IMR-90 (cell line): ENCODE measurements around the gene RHOG. TPM values are rescaled to one million over a fixed set of nuclear protein-coding genes. Genes with fewer than 3 reads are reported as not detected.

Experiments used
- ATAC-seq: fragments of 200-7000 bp; cut with Tn5 transposase; 2 replicates; pipeline ENCODE4 v1.9.1; 2020; ENCODE audit warnings: low read depth, mild to moderate bottlenecking, moderate library complexity
- BruUV-seq: library from RNA; stranded (reverse); fragments of 400-500 nt; replicated peaks from 2 replicates; lab custom pipeline; 2021; lab: Mats Ljungman, UMichigan
- CTCF ChIA-PET: fragments of 300-600 bp; formaldehyde crosslinking; extraction: SDS; loops from one replicate; lab custom pipeline; 2021; ENCODE audit warnings: antibody characterized with exemption; lab: Yijun Ruan, JAX
- POLR2A ChIA-PET: fragments of 300-600 bp; sonication (Branson Sonifier 250); formaldehyde crosslinking; loops from one replicate; lab custom pipeline; 2022; ENCODE audit warnings: antibody characterized with exemption; ENCODE audit not compliant: unreplicated experiment; lab: Charles Lee
- DNase-seq: peaks from one replicate; pipeline ENCODE4 v3.0.0; 2013
- H2AFZ ChIP-seq: replicated peaks from 2 replicates; pipeline ENCODE3; 2013; ENCODE audit warnings: low read length, mild to moderate bottlenecking; ENCODE audit not compliant: poor library complexity
- H2AK5ac ChIP-seq: 2 replicates; pipeline ENCODE4 v1.6.1; 2013; ENCODE audit warnings: low read depth, low read length, inconsistent platforms
- H2AK9ac ChIP-seq: replicated peaks from 2 replicates; pipeline ENCODE3; 2013; ENCODE audit warnings: mild to moderate bottlenecking, low read depth, low read length, moderate library complexity; ENCODE audit not compliant: poor library complexity
- H2BK120ac ChIP-seq: 2 replicates; pipeline ENCODE4 v1.6.1; 2013; ENCODE audit warnings: low read depth, low read length, inconsistent platforms
- H2BK15ac ChIP-seq: 3 replicates; pipeline ENCODE4 v1.6.1; 2013; ENCODE audit warnings: low read depth, low read length, inconsistent platforms
- H2BK20ac ChIP-seq: 2 replicates; pipeline ENCODE4 v1.6.1; 2013; ENCODE audit warnings: low read depth, mild to moderate bottlenecking, inconsistent platforms, low read length, moderate library complexity
- H2BK5ac ChIP-seq: 2 replicates; pipeline ENCODE4 v1.6.1; 2013; ENCODE audit warnings: mild to moderate bottlenecking, low read depth, low read length, inconsistent platforms; ENCODE audit not compliant: poor library complexity, severe bottlenecking
- H3K14ac ChIP-seq: replicated peaks from 2 replicates; pipeline ENCODE4 v1.6.1; 2013; ENCODE audit warnings: low read depth, low read length, inconsistent platforms
- H3K18ac ChIP-seq: 2 replicates; pipeline ENCODE4 v1.6.1; 2013; ENCODE audit warnings: low read depth, low read length, control low read depth
- H3K23ac ChIP-seq: 2 replicates; pipeline ENCODE4 v1.6.1; 2013; ENCODE audit warnings: low read depth, low read length, inconsistent platforms
- H3K27ac ChIP-seq: 2 replicates; pipeline ENCODE4 v1.5.1; 2013; ENCODE audit warnings: mild to moderate bottlenecking, control low read depth, low read length; ENCODE audit not compliant: insufficient read depth
- H3K27me3 ChIP-seq: 2 replicates; pipeline ENCODE4 v1.6.1; 2013; ENCODE audit warnings: low read length; ENCODE audit not compliant: control insufficient read depth, insufficient read depth
- H3K36me3 ChIP-seq: 2 replicates; pipeline ENCODE4 v1.6.1; 2013; ENCODE audit warnings: low read length, mixed read lengths; ENCODE audit not compliant: control insufficient read depth, insufficient read depth
- H3K4ac ChIP-seq: 2 replicates; pipeline ENCODE4 v1.6.1; 2013; ENCODE audit warnings: low read depth, low read length, inconsistent platforms
- H3K4me1 ChIP-seq: 2 replicates; pipeline ENCODE4 v1.6.1; 2013; ENCODE audit warnings: low read length, mixed read lengths; ENCODE audit not compliant: control insufficient read depth, insufficient read depth
- H3K4me2 ChIP-seq: 2 replicates; pipeline ENCODE4 v1.6.1; 2013; ENCODE audit warnings: low read depth, mild to moderate bottlenecking, control low read depth, low read length, moderate library complexity
- H3K4me3 ChIP-seq: 2 replicates; pipeline ENCODE4 v1.5.1; 2013; ENCODE audit warnings: low read depth, mild to moderate bottlenecking, control low read depth, low read length, moderate library complexity; ENCODE audit not compliant: insufficient read depth
- H3K56ac ChIP-seq: 2 replicates; pipeline ENCODE4 v1.6.1; 2013; ENCODE audit warnings: low read length, inconsistent platforms; ENCODE audit not compliant: insufficient read depth; ENCODE audit errors: extremely low read depth
- H3K79me1 ChIP-seq, 2 experiments: 2 replicates each; pipeline ENCODE4 v1.6.1; 2013; ENCODE audit warnings: low read length in 2 of 2, inconsistent platforms in 1 of 2, low read depth in 1 of 2
- H3K9ac ChIP-seq: 2 replicates; pipeline ENCODE4 v1.6.1; 2013; ENCODE audit warnings: low read depth, low read length, control low read depth
- H3K9me1 ChIP-seq: 2 replicates; pipeline ENCODE4 v1.6.1; 2013; ENCODE audit warnings: low read length, inconsistent platforms; ENCODE audit not compliant: insufficient read depth
- H3K9me3 ChIP-seq: 2 replicates; pipeline ENCODE4 v1.6.1; 2013; ENCODE audit warnings: low read length; ENCODE audit not compliant: control insufficient read depth, insufficient read depth
- H4K20me1 ChIP-seq: 2 replicates; pipeline ENCODE4 v1.6.1; 2013; ENCODE audit warnings: low read length, inconsistent platforms; ENCODE audit not compliant: insufficient read depth
- H4K5ac ChIP-seq: 2 replicates; pipeline ENCODE4 v1.6.1; 2013; ENCODE audit warnings: mild to moderate bottlenecking, low read depth, low read length, control low read depth
- H4K8ac ChIP-seq, 2 experiments: 2 replicates each; pipeline ENCODE4 v1.6.1; 2013; ENCODE audit warnings: low read depth in 2 of 2, low read length in 2 of 2, control low read depth in 1 of 2, inconsistent platforms in 1 of 2
- H4K91ac ChIP-seq: 2 replicates; pipeline ENCODE4 v1.6.1; 2013; ENCODE audit warnings: low read depth, low read length, inconsistent platforms; ENCODE audit not compliant: insufficient read depth
- CHD1 ChIP-seq: IDR thresholded peaks from 2 replicates; pipeline ENCODE4 v1.6.1; 2012; ENCODE audit warnings: low read depth, low read length, improper control_type of control experiment
- FOS ChIP-seq: fragments of 150-350 bp; IDR thresholded peaks from 2 replicates; pipeline ENCODE4 v1.6.1; 2016; ENCODE audit warnings: low read depth, low read length
- MAFK ChIP-seq: IDR thresholded peaks from 2 replicates; pipeline ENCODE4 v1.6.1; 2012; ENCODE audit warnings: low read depth, low read length, improper control_type of control experiment
- MAZ ChIP-seq: IDR thresholded peaks from 2 replicates; pipeline ENCODE4 v1.6.1; 2012; ENCODE audit warnings: low read depth, mild to moderate bottlenecking, low read length, improper control_type of control experiment, moderate library complexity, borderline replicate concordance
- NFE2L2 ChIP-seq: fragments of 150-350 bp; IDR thresholded peaks from 2 replicates; pipeline ENCODE4 v1.6.1; 2016; ENCODE audit warnings: low read depth, mild to moderate bottlenecking, low read length
- POLR2A ChIP-seq: IDR thresholded peaks from 2 replicates; pipeline ENCODE4 v1.6.1; 2012; ENCODE audit warnings: mild to moderate bottlenecking, low read depth, low read length
- RCOR1 ChIP-seq: IDR thresholded peaks from 2 replicates; pipeline ENCODE4 v1.6.1; 2012; ENCODE audit warnings: mild to moderate bottlenecking, low read length, improper control_type of control experiment; ENCODE audit not compliant: insufficient replicate concordance
- RFX5 ChIP-seq: IDR thresholded peaks from 2 replicates; pipeline ENCODE4 v1.8.0; 2012; ENCODE audit warnings: low read depth, mild to moderate bottlenecking, low read length, moderate library complexity
- WGBS, 2 experiments: methylation state at CpG; one replicate each; pipeline versions ENCODE4 v1.1.5 to v1.1.7; 2013; ENCODE audit warnings: missing lambda C conversion rate in 2 of 2; ENCODE audit not compliant: insufficient read length in 1 of 2; ENCODE audit errors: extremely low coverage in 2 of 2; 5-methylcytosine and 5-hydroxymethylcytosine counted together
- dilution Hi-C: fragments of 300-500 bp; cut with HindIII; formaldehyde crosslinking; loops from one replicate; pipeline ENCODE4 v1.14.3; 2018; ENCODE audit warnings: low sequenced_read_pairs; ENCODE audit not compliant: unreplicated experiment
- in situ Hi-C: fragments of 300-500 bp; cut with MboI; formaldehyde crosslinking; loops from 3 replicates; pipeline ENCODE4 v1.14.3; 2019; ENCODE audit warnings: low sequenced_read_pairs, inconsistent platforms, mixed read lengths
- intact Hi-C: fragments of 100-400 bp; cut with micrococcal nuclease; formaldehyde crosslinking; loops from 2 replicates; pipeline ENCODE4 v1.10.0; 2022
- polyA plus RNA-seq, 3 experiments: library from polyadenylated mRNA; depleted of rRNA; stranded (reverse); fragments of >200 nt; gene quantifications; 2 replicates each; pipeline ENCODE4 v1.2.3, GENCODE V29; 2012; ENCODE audit warnings: low replicate concordance in 1 of 3
- total RNA-seq: library from RNA; depleted of rRNA; stranded (reverse); fragments of >200 nt; gene quantifications from 2 replicates; pipeline ENCODE4 v1.2.3, GENCODE V29; 2012
- TF ChIP-seq, protein P1 (sequence below): conservative IDR thresholded peaks from 2 replicates; pipeline ENCODE4 v1.5.1; 2012; ENCODE audit warnings: mild to moderate bottlenecking, low read depth, low read length, improper control_type of control experiment
- TF ChIP-seq, protein P2 (sequence below): fragments of 150-350 bp; IDR thresholded peaks from 2 replicates; pipeline ENCODE4 v1.6.1; 2016; ENCODE audit warnings: low read depth, mild to moderate bottlenecking, low read length, moderate library complexity, borderline replicate concordance

RHOG gene
- total and polyA plus RNA-seq, 2 of the 4 experiments (the other 2 are of a cell fraction) = 16.3 to 114 TPM

DNA sequence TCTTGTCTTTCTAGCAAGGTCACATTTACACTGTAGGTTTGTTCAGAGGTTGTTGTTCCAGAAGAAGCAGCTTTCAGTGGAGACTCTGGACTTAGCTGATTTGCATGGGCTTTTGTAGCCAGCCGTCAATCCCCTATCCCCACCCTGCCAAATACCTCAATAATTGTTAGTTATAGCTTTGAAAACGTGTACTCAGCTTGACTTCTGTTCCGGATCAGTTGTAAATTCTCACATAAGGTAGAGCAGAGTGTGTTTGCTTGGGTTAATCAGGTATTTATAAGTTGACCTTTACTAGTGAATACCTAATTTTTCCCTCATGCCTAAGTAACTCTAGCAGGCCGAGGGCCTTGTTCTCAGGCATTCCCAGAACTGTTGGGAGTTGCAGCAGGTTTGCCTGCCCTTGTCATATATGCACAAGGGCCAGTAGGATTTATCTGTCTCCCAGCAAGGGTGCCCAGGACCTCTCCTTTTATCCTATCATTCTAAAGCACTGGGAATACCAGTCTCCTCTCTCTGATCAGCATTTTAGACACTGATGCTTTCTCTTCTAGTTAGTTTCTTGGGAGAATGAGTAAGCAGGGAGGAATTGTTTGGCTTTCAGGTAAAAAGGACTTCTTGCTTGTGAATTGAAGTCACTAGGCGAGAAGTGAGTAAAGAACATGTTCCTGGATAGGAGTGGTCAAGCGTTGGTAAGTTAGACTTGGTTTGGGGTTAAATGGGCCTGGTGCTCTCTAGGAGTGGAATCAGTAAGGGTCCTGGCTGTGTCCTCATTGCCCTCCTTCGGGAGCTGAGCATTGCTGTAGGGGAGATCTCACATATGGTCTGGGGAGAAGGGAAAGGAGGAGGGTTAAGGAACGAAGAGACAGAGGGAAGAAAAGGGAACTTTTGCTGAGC is 36.9 kb upstream of the RHOG start:
- CTCF ChIA-PET = interaction anchor here (0.6 kb wide), 1 partner anchor 151 kb away, joined by 3 read pairs; no protein-coding TSS in a partner anchor
- in situ Hi-C loops = no loop called here

More for the DNA sequence above, 36.9 kb upstream of the RHOG start:
- no peaks in the 10 kb centered on the region for H3K9me3 ChIP-seq
- peaks cover 10% of the 10 kb centered on the region; the same call in 1 of the 2 replicates for H4K20me1 ChIP-seq
- no peak overlapping the region for H3K18ac ChIP-seq
- no peak overlapping the region for H3K56ac ChIP-seq
- TF ChIP-seq POLR2A = no peak
- TF ChIP-seq, protein P1, sequence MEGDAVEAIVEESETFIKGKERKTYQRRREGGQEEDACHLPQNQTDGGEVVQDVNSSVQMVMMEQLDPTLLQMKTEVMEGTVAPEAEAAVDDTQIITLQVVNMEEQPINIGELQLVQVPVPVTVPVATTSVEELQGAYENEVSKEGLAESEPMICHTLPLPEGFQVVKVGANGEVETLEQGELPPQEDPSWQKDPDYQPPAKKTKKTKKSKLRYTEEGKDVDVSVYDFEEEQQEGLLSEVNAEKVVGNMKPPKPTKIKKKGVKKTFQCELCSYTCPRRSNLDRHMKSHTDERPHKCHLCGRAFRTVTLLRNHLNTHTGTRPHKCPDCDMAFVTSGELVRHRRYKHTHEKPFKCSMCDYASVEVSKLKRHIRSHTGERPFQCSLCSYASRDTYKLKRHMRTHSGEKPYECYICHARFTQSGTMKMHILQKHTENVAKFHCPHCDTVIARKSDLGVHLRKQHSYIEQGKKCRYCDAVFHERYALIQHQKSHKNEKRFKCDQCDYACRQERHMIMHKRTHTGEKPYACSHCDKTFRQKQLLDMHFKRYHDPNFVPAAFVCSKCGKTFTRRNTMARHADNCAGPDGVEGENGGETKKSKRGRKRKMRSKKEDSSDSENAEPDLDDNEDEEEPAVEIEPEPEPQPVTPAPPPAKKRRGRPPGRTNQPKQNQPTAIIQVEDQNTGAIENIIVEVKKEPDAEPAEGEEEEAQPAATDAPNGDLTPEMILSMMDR = no peak
- TF ChIP-seq, protein P2, sequence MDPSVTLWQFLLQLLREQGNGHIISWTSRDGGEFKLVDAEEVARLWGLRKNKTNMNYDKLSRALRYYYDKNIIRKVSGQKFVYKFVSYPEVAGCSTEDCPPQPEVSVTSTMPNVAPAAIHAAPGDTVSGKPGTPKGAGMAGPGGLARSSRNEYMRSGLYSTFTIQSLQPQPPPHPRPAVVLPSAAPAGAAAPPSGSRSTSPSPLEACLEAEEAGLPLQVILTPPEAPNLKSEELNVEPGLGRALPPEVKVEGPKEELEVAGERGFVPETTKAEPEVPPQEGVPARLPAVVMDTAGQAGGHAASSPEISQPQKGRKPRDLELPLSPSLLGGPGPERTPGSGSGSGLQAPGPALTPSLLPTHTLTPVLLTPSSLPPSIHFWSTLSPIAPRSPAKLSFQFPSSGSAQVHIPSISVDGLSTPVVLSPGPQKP = no peak
- no peak for TF ChIP-seq MAFK
- TF ChIP-seq CHD1 = no peak
- no peak for TF ChIP-seq RCOR1
- TF ChIP-seq NFE2L2 = no peak
- no peak for TF ChIP-seq RFX5
- no peak for TF ChIP-seq MAZ
- TF ChIP-seq FOS = no peak
- ATAC-seq (no peak; the same call in 1 of the 2 replicates), DNase-seq (no peak)
- no peaks in the 10 kb centered on the region for H3K36me3 ChIP-seq
- no peak overlapping the region for H3K4me2 ChIP-seq
- H2BK5ac ChIP-seq = no peak overlapping the region
- H3K27me3 ChIP-seq = no peaks in the 10 kb centered on the region
- H2AFZ ChIP-seq = no peak overlapping the region
- H3K4me3 ChIP-seq = no peak overlapping the region
- H3K23ac ChIP-seq = 0 out of 2 replicates have a peak overlapping the region, but pooled peaks have one; percentile 19
- POLR2A ChIA-PET = no interaction called here
- no peak overlapping the region for H2BK20ac ChIP-seq
- H3K4ac ChIP-seq = no peak overlapping the region
- no peak overlapping the region for H3K14ac ChIP-seq
- no peak overlapping the region for H3K27ac ChIP-seq
- dilution Hi-C loops (no loop called here), intact Hi-C loops (no loop called here)
- H3K79me1 ChIP-seq = peaks cover 29 to 33% of the 10 kb centered on the region in 2 experiments
- H3K9ac ChIP-seq = no peak overlapping the region
- no peak overlapping the region for H4K5ac ChIP-seq
- H2BK15ac ChIP-seq = no peak overlapping the region
- peaks cover 3% of the 10 kb centered on the region; the same call in 1 of the 2 replicates for H3K9me1 ChIP-seq
- H2AK9ac ChIP-seq = no peak overlapping the region
- H2AK5ac ChIP-seq = no peak overlapping the region
- H4K91ac ChIP-seq = no peak overlapping the region
- peaks cover 7% of the 10 kb centered on the region; the same call in 1 of the 2 replicates for H3K4me1 ChIP-seq
- WGBS, 2 experiments = 100% methylated on average over 1 of the region's 8 CpGs; no CpG with 5 or more reads in 1 of the 2 experiments
- no peak overlapping the region for H4K8ac ChIP-seq
- BruUV-seq = no TSS peak
- no peak overlapping the region for H2BK120ac ChIP-seq
